ENCODE data around the gene TFAP2C.

Gene TFAP2C

GRCh38 chr20:56683077-56683865, 54.2 kb downstream of the TFAP2C start:
- TF ChIP-seq GLIS3 (CRISPR knock-in tag; IDR thresholded peaks at IDR 0.05): no peak
- TF ChIP-seq ZFP30 (CRISPR knock-in tag; IDR thresholded peaks at IDR 0.05): no peak
- TF ChIP-seq PPARA (CRISPR knock-in tag; IDR thresholded peaks at IDR 0.05; ENCODE audit: borderline replicate concordance): no peak
- TF ChIP-seq TOX (CRISPR knock-in tag; IDR thresholded peaks at IDR 0.05; ENCODE audit: borderline replicate concordance): no peak
- TF ChIP-seq TCF4 (CRISPR knock-in tag; IDR thresholded peaks at IDR 0.05; ENCODE audit: borderline replicate concordance): no peak
- TF ChIP-seq BACH2 (CRISPR knock-in tag; IDR thresholded peaks at IDR 0.05; ENCODE audit: borderline replicate concordance): no peak
- no peak for TF ChIP-seq SNAI2 (CRISPR knock-in tag; IDR thresholded peaks at IDR 0.05)
- no peak for TF ChIP-seq POU6F1 (CRISPR knock-in tag; IDR thresholded peaks at IDR 0.05; ENCODE audit: borderline replicate concordance, low read depth)
- TF ChIP-seq TSHZ2 (CRISPR knock-in tag; IDR thresholded peaks at IDR 0.05): no peak
- no peak for TF ChIP-seq OSR1 (CRISPR knock-in tag; IDR thresholded peaks at IDR 0.05)
- no peak for TF ChIP-seq ZNF565 (CRISPR knock-in tag; conservative IDR thresholded peaks at IDR 0.05; ENCODE audit: low read depth)
- TF ChIP-seq ZFP3 (CRISPR knock-in tag; IDR thresholded peaks at IDR 0.05): no peak
- TF ChIP-seq, protein P1, sequence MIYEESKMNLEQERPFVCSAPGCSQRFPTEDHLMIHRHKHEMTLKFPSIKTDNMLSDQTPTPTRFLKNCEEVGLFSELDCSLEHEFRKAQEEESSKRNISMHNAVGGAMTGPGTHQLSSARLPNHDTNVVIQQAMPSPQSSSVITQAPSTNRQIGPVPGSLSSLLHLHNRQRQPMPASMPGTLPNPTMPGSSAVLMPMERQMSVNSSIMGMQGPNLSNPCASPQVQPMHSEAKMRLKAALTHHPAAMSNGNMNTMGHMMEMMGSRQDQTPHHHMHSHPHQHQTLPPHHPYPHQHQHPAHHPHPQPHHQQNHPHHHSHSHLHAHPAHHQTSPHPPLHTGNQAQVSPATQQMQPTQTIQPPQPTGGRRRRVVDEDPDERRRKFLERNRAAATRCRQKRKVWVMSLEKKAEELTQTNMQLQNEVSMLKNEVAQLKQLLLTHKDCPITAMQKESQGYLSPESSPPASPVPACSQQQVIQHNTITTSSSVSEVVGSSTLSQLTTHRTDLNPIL (CRISPR knock-in tag; IDR thresholded peaks at IDR 0.05; ENCODE audit: low read depth): no peak
- TF ChIP-seq ESRRG (CRISPR knock-in tag; IDR thresholded peaks at IDR 0.05): no peak
- TF ChIP-seq CSDC2 (CRISPR knock-in tag; IDR thresholded peaks at IDR 0.05): no peak
- no peak for TF ChIP-seq ZC3H10 (CRISPR knock-in tag; IDR thresholded peaks at IDR 0.05)
- no peak for TF ChIP-seq RARB (CRISPR knock-in tag; IDR thresholded peaks at IDR 0.05)
- no peak for TF ChIP-seq ZNF8 (CRISPR knock-in tag; IDR thresholded peaks at IDR 0.05)
- TF ChIP-seq PATZ1 (CRISPR knock-in tag; IDR thresholded peaks at IDR 0.05; ENCODE audit: borderline replicate concordance): no peak
- ATAC-seq: no peak

GRCh38 chr20:56685879-56686278, 56.8 kb downstream of the TFAP2C start:
- ATAC-seq: peak; percentile 36; the same call in 1 of the 3 replicates
- no peak for TF ChIP-seq CSRNP3 (CRISPR knock-in tag; IDR thresholded peaks at IDR 0.05)
- TF ChIP-seq ESRRG (CRISPR knock-in tag; IDR thresholded peaks at IDR 0.05): no peak
- no peak for TF ChIP-seq ARNTL (CRISPR knock-in tag; IDR thresholded peaks at IDR 0.05; ENCODE audit: borderline replicate concordance, low read depth)
- TF ChIP-seq TCF4 (CRISPR knock-in tag; IDR thresholded peaks at IDR 0.05; ENCODE audit: borderline replicate concordance): no peak
- no peak for TF ChIP-seq CSDC2 (CRISPR knock-in tag; IDR thresholded peaks at IDR 0.05)
- TF ChIP-seq POU6F1 (CRISPR knock-in tag; IDR thresholded peaks at IDR 0.05; ENCODE audit: borderline replicate concordance, low read depth): no peak
- TF ChIP-seq ZNF565 (CRISPR knock-in tag; conservative IDR thresholded peaks at IDR 0.05; ENCODE audit: low read depth): no peak
- TF ChIP-seq, protein P1 (CRISPR knock-in tag; IDR thresholded peaks at IDR 0.05; ENCODE audit: low read depth): no peak
- no peak for TF ChIP-seq RARB (CRISPR knock-in tag; IDR thresholded peaks at IDR 0.05)
- TF ChIP-seq SNAI2 (CRISPR knock-in tag; IDR thresholded peaks at IDR 0.05): no peak
- TF ChIP-seq GLIS3 (CRISPR knock-in tag; IDR thresholded peaks at IDR 0.05): no peak
- TF ChIP-seq OSR1 (CRISPR knock-in tag; IDR thresholded peaks at IDR 0.05): no peak
- TF ChIP-seq BACH2 (CRISPR knock-in tag; IDR thresholded peaks at IDR 0.05; ENCODE audit: borderline replicate concordance): no peak
- no peak for TF ChIP-seq ZC3H10 (CRISPR knock-in tag; IDR thresholded peaks at IDR 0.05)
